ENCODE measurements around the gene KIAA1958.

- TF ChIP-seq POLR2A (IDR thresholded peaks at IDR 0.05) = no peak
- TF ChIP-seq CTCF (IDR thresholded peaks at IDR 0.05) = no peak
Observed at GRCh38 chr9:112655668-112656067, 169.0 kb downstream of the KIAA1958 start.

Measured in esophagus squamous epithelium (tissue), 4 donors.